Activated CD8-positive, alpha-beta memory T cell treated with anti-CD3 and anti-CD28 coated beads, Interleukin-2, amount 50 U/mL, for 24 hours (primary cell): ENCODE measurements around the gene P2RY2.
"Not testable (repeated sequence)": the region's sequence is repeated elsewhere in the genome, so short reads cannot be mapped to it uniquely, and the experiment has no call there.

ENCODE experiments used
- DNase-seq: peaks from one replicate; pipeline ENCODE4 v3.0.0-alpha.2; 2020; ENCODE audit errors: extremely low read depth

P2RY2 gene

GRCh38 chr11:73188301-73188700, 29.8 kb upstream of the P2RY2 start:
- DNase-seq = no peak

DNA sequence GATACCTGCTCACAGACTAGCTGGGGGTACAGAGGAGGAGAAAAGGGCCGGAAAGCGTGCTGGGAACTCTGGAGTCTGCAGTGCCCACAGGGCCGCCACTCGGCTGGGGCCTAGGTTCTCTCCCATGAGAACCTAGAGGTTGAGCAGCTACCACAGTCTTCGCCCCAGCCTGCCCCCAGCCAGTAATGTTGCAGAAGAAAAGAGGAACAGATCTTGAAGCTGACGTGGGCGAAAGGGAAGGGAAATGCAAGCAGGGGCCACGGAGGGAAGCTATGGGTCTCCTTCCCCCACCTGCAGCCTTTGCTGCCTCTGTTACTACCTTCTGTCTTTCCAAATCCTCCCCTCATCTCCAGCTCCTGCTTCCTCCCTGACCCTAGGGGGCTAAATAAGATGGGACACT, 28.8 kb upstream of the P2RY2 start:
- DNase-seq = no peak

DNA sequence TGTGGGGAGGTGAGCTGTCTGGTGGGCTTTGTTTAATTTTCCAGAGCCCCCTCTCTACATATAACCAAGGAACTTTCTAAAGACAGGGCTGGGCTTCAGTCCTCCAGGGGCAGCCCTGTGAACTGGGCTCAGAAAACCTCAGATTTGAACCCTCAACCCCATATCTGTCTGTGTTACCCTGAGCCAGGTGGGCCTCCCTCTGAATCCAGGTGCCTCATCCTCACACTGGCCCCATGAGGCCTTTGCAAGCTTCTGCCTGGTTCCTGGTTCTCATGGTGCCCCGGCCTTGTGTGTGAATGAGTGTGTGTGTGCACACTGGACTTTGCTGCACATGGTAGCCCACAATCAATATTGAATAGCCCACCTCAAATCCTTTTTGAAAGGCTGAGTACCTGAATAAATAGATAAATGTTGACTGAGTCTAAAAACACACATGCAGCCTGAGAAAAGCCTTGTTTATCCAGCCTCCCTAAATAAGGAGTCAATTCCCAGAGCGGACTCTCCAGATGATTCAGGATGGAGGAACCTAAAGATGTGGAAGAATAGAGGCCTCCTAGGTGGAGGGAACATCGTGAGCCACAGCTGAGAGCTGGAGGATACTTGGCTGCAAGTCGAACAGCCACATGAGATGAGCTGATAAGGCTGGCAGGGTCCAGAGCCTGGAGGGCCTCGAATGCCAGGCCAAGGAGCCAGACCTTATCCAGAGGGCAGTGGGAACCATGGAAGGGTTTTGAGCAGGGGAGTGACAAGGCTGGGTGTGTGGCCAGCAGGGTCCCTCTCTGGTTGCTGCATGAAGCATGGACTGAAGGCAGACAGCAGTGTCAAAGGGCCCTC, 28.1 kb upstream of the P2RY2 start:
- no peak for DNase-seq

DNA sequence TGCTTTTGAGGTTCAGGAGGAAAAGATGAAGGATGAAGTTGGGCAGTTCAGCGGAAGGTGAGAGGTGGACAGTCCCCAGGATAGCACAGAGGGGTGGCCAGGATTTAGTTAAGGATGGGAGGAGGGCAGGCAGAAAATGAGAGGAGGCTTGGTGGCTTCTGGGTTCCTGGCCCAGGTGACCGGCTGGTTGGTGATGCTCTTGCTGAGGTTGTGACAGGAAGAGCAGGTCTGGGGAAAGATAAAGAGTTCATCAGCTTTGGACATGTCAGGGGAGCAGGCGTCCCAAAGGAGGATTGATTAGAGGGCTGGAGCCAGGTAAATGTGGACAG, 27.6 kb upstream of the P2RY2 start:
- DNase-seq = no peak

DNA sequence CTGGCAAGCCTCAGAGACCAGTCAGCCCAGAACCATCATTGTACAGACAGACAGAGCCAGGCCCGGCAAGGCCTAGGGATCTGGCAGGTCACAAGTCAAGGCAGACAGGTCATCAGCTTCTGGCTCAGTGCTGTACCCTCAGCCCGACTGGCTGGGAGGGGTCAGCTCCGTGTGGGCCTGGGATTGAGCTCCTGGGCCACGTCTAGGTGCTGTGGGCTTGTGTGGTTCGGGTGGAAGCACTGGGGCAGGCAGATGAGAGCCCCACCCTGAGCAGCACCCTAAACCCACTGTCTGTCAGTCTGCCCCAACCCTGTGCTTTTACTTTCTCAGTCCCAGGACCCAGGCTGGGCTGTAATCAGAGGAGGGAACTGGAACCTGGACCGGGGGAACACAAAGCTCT, 26.9 kb upstream of the P2RY2 start:
- no peak for DNase-seq

- DNase-seq = no peak
Observed at GRCh38 chr11:73192272-73192671, 25.8 kb upstream of the P2RY2 start.

DNA sequence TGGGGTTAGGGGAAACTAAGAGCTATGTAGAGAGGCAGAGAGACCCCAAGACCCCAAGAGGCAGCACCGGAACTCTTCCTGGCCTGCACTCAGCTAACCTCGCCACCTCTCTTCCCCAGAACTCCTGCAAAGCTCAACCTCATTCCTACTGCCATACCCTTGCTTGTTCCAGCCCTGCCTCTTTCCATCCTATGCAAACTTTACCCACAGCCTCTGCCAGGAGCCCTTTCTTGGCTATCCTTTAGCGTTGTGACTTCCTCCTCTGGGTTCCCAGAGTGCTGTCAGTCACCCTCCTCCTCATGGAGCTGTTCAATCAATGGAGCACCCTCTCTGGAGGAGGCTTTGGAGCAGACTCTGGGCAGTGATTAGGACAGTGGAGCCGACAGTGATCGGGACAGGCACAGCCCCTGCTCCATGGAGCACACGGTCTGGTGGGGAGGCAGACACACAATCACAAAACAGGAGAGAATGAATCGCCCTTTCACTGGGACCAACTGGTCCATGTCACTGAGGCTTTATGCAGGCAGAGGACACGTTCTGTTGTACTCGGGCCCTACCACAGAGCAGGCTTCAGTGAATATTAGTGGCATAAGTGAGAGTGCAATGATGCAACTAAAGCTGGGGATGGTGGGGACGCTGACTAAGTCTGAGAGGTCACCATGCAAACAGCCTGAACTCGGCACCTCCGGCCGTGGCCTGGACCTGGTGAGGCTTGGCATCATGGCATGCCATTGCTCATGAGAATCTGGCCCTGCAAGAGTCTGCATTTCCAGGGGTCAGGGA, 24.6 kb upstream of the P2RY2 start:
- DNase-seq = no peak

DNA sequence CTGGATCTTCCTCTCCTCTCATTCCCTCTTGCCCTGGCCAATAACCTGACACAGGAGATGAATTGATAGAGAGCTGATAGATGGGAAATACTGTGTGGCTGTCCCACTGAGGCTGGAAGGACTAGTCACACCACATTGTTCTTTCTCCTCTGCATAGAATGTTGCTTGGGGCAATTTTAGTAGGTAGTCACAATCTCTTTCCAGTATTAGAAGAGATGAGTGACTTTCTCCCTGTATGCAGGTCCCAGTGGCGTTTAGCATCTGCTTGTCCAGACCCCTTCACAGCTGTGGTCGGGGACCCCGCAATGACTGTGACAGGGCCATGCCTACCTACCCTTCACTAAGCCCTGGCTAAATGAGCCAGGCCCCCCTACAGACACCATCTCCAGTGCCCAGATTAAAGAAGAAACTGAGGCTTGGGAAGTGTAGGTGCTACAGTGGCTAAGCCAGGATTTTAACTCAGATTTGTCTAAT, 24.0 kb upstream of the P2RY2 start:
- no peak for DNase-seq

- no peak for DNase-seq
Observed at GRCh38 chr11:73194593-73194992, 23.5 kb upstream of the P2RY2 start.

DNA sequence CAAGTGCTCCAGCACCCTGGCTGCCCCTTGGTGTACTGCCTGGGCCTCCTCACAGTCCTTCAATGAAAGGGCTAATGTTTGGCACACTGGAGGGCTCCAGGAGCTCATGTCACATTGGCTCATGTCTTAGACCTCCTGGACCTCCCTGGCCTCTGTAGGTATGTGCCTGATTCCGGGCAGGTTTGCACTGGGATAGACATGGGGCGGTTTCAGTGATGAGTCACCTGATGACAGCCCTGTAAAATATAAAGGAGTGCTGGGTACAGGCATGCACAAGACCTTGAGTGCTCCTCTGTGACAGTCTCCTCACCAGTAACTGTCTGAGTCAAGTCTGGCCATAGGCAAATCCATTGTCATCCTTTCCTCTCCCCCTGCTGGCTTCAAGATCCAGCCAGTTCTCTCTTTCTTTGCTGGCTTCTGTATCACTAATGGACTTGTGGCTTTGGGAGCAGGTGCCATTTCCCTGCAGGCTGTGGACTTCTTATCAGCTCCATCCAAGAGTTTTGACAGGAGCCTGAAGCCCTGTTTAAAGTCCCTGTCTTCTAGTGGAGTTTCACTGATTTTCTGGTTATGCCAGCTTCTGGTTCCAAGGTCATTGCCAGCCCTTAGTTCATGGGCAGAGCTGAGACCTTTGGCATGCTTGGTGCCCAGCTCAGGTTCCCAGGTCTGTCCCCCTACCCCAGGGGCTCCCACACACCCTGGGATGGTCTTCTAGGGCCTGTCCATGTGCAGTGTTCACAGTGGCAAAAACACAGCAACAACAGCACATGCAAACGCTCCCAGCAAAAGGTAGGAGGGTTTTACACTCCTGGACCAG, 22.7 kb upstream of the P2RY2 start:
- DNase-seq = no peak

GRCh38 chr11:73196576-73196975, 21.5 kb upstream of the P2RY2 start:
- no peak for DNase-seq

GRCh38 chr11:73197348-73197747, 20.7 kb upstream of the P2RY2 start:
- no peak for DNase-seq

DNA sequence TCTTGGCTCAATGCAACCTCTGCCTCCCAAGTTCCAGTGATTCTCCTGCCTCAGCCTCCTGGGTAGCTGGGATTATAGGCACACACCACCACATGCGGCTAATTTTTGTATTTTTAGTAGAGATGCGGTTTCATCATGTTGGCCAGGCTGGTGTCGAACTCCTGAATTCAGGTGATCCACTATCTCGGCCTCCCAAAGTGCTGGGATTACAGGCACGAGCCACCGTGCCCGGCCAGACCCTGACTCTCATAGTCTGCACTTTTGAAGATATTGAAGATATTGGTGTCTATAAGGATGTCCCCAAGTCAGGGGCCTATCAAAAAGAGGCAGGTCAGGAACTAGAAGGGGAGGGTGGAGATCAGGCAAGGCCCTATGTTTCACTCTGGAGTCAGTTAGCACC, 20.3 kb upstream of the P2RY2 start:
- DNase-seq = not testable (repeated sequence)

DNA sequence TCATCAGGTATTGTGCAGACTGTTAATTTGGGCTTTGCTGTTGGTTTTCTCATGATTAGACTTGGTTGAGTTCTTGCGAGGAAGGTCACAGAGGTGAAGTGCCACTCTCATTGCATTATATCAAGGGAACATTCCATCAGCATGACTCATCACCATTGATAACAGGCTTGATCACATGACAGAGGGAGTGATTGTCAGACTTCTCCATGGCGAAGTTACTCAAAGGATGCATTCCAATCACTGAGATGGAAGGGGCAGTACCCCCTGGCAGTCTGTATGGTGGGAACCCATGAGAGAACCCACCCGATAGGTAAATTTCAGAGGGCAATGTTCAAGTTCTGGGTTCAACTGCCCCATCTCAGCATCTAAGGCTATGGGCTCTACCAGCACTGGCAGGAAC, 19.4 kb upstream of the P2RY2 start:
- DNase-seq = no peak

GRCh38 chr11:73199446-73199845, 18.6 kb upstream of the P2RY2 start:
- no peak for DNase-seq

- no peak for DNase-seq
Observed at GRCh38 chr11:73200256-73200655, 17.8 kb upstream of the P2RY2 start.

- no peak for DNase-seq
Observed at GRCh38 chr11:73201249-73201648, 16.8 kb upstream of the P2RY2 start.

- DNase-seq = no peak
Observed at GRCh38 chr11:73201888-73202780, 15.9 kb upstream of the P2RY2 start.

GRCh38 chr11:73203322-73203721, 14.8 kb upstream of the P2RY2 start:
- DNase-seq = no peak

GRCh38 chr11:73203790-73204189, 14.3 kb upstream of the P2RY2 start:
- no peak for DNase-seq

DNA sequence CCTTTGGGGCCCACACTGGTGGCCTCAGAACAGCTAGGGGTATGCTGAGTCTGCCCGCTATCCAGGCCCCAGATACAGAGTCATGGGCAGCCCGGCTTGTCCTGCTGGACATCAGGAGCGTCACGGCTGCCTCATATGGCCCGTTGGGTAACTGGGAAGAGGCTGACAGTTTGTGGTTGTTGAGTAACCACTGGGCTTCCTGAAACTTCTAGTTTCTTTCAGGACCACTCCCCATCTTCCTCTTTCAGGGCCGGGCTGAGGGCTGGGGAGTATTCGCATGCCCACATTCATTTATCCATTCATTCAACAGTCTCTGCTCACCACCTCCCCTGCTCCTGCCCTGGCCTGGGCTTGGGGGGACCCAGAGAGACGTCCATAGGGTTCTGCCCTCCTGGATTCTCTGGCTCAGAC, 13.4 kb upstream of the P2RY2 start:
- DNase-seq = no peak
